Esophagus muscularis mucosa (tissue), 4 donors: Measurements from ENCODE around the gene ZBTB7B. TPM values are rescaled to one million over a fixed set of nuclear protein-coding genes. Genes with fewer than 3 reads are reported as not detected.

Source experiments
- DNase-seq: peaks from one replicate; pipeline ENCODE4 v3.0.0-alpha.2; 2017; ENCODE audit errors: extremely low spot score
- H3K27ac ChIP-seq, 4 donors: fragments of 200-600 bp; sonication (generic); replicated peaks in 1 of 4; 1 replicate in 3 of 4; 2 replicates in 1 of 4; pipeline ENCODE4 v1.5.1; 2016 to 2019; ENCODE audit warnings: mild to moderate bottlenecking in 1 of 4
- H3K27me3 ChIP-seq, 4 donors: fragments of 200-600 bp; sonication (generic); one replicate each; pipeline versions ENCODE4 v1.5.1 to v1.6.0; 2016 to 2019
- H3K36me3 ChIP-seq, 4 donors: fragments of 200-600 bp; sonication (generic); one replicate each; pipeline ENCODE4 v1.5.1; 2016 to 2019
- H3K4me1 ChIP-seq, 4 donors: fragments of 200-600 bp; sonication (generic); one replicate each; pipeline ENCODE4 v1.5.1; 2016 to 2019
- H3K4me3 ChIP-seq, 4 donors: fragments of 200-600 bp; sonication (generic); 1 replicate in 2 of 4; 2 replicates in 2 of 4; pipeline ENCODE4 v1.5.1; 2016 to 2019; ENCODE audit warnings: mild to moderate bottlenecking in 4 of 4, moderate library complexity in 1 of 4
- H3K9me3 ChIP-seq, 4 donors: fragments of 200-600 bp; sonication (generic); 1 replicate in 3 of 4; 2 replicates in 1 of 4; pipeline ENCODE4 v1.5.1; 2016 to 2019
- EP300 ChIP-seq: sonication (generic); formaldehyde crosslinking; IDR thresholded peaks from one replicate; pipeline ENCODE4 v1.6.1; 2017; ENCODE audit warnings: antibody characterized with exemption
- POLR2A ChIP-seq: fragments of 450-650 bp; IDR thresholded peaks from one replicate; pipeline ENCODE4 v1.6.1; 2017; ENCODE audit warnings: antibody characterized with exemption, moderate library complexity, mild to moderate bottlenecking, low read depth
- POLR2AphosphoS5 ChIP-seq, 2 donors: sonication (generic); formaldehyde crosslinking; IDR thresholded peaks; one replicate each; pipeline ENCODE4 v1.6.1; 2017; ENCODE audit warnings: antibody characterized with exemption in 2 of 2
- WGBS: methylation state at CpG from one replicate; pipeline ENCODE4 v1.1.5; 2018; 5-methylcytosine and 5-hydroxymethylcytosine counted together
- intact Hi-C: fragments of 100-400 bp; cut with DNase I; formaldehyde crosslinking; loops from one replicate; pipeline ENCODE4 v1.15.1; 2023
- total RNA-seq, 4 donors: library from RNA; depleted of rRNA; stranded (reverse); fragments of >200 nt; gene quantifications; one replicate each; pipeline versions ENCODE4 v1.1.0 to v1.2.1, GENCODE V29; 2016
- TF ChIP-seq, protein P1 (sequence below), 3 experiments: fragments of 200-600 bp in 2 of 3; fragments of 450-650 bp in 1 of 3; sonication (generic) in 2 of 3; IDR thresholded peaks; one replicate each; pipeline ENCODE4 v1.5.1; 2017 to 2019; ENCODE audit warnings: antibody characterized with exemption in 3 of 3, mild to moderate bottlenecking in 2 of 3, moderate library complexity in 1 of 3

ZBTB7B gene
- total RNA-seq, 4 donors from 2014 or later: 50.0 to 68.9 (median 55.8) TPM

DNA sequence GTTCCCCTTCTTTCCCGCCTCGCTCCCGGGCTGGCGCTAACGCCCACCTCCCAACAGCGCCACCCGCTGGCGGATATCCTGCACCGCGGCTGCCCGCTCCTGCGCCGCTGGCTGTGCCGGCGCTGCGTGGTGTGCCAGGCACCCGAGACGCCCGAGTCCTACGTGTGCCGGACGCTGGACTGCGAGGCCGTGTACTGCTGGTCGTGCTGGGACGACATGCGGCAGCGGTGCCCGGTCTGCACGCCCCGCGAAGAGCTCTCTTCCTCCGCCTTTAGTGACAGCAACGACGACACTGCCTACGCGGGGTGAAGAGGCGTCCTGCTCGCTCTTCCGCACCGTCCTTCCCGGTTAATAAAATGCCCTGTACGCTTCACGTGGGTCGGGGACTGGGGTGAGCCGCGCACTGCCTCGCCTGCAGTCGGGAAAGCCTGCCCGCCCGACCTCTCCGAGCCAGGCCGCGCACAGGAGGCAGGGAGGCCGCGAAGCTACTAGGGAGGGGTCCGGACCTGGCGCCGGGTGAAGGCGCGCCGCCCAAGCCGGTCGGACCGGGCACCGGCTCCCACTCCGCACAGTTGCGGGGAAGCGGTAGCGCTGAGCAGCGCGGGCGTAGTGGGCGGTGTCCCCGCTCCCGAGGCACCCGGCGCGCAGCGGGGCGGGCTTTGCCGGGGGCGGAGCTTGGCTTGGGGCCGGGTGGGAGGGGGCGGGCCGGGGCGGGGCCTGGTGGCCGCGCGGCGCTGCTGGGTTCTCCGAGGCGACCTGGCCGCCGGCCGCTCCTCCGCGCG is 48.1 kb downstream of the ZBTB7B start, which contains the start of gene ADAM15:
TSS of gene ADAM15 (plus strand) at position 757 of the 782 bp plus-strand sequence. CDS start 71 bp downstream, outside the sequence.
- H3K4me1 ChIP-seq: peaks cover 24 to 45% (median 37%) of the 10 kb centered on the region in 4 donors
- H3K27ac ChIP-seq: peak within 1 kb of the TSS; percentile 87 to 93 (median 90)
- TF ChIP-seq POLR2AphosphoS5 (IDR thresholded peaks at IDR 0.05) (peak; percentile 68 to 85), POLR2A (no peak), EP300 (no peak)
- TF ChIP-seq, protein P1, sequence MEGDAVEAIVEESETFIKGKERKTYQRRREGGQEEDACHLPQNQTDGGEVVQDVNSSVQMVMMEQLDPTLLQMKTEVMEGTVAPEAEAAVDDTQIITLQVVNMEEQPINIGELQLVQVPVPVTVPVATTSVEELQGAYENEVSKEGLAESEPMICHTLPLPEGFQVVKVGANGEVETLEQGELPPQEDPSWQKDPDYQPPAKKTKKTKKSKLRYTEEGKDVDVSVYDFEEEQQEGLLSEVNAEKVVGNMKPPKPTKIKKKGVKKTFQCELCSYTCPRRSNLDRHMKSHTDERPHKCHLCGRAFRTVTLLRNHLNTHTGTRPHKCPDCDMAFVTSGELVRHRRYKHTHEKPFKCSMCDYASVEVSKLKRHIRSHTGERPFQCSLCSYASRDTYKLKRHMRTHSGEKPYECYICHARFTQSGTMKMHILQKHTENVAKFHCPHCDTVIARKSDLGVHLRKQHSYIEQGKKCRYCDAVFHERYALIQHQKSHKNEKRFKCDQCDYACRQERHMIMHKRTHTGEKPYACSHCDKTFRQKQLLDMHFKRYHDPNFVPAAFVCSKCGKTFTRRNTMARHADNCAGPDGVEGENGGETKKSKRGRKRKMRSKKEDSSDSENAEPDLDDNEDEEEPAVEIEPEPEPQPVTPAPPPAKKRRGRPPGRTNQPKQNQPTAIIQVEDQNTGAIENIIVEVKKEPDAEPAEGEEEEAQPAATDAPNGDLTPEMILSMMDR (IDR thresholded peaks at IDR 0.05): peak in 2 of 3 experiments; percentile 83 to 84
- DNase-seq: no peak
- WGBS: no CpG with 5 or more reads among the region's 99 CpGs
- peak within 1 kb of the TSS; percentile 74 to 83 (median 76) for H3K4me3 ChIP-seq
- H3K27me3 ChIP-seq: no peaks in the 10 kb centered on the region
- H3K36me3 ChIP-seq: peaks cover 14 to 26% (median 23%) of the 10 kb centered on the region in 4 donors
- intact Hi-C loops: no loop called here
- H3K9me3 ChIP-seq: no peaks in the 10 kb centered on the region

DNA sequence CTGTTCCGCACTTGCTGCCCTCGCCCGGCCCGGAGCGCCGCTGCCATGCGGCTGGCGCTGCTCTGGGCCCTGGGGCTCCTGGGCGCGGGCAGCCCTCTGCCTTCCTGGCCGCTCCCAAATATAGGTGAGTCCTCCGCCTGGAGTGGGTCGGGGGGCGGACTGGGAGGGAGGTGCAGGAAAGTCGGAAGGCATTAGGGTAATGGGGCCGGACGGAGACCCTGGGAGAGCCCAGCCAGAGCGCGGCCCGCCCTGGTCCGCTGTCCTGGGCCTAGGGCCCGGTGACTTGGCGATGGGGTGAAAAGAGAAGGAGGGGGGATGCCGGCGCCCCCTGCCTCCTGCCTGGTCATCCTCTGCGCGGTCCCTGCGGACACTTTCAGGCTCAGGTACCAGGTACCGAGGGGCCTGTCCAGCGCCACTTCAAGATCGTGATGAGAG is 48.8 kb downstream of the ZBTB7B start:
- TF ChIP-seq EP300 (no peak), POLR2A (no peak), POLR2AphosphoS5 (IDR thresholded peaks at IDR 0.05) (no peak)
- TF ChIP-seq, protein P1 (IDR thresholded peaks at IDR 0.05): no peak
- H3K4me3 ChIP-seq: peak overlapping the region; percentile 74 to 83 (median 76)
- no CpG with 5 or more reads among the region's 31 CpGs for WGBS
- H3K4me1 ChIP-seq: peaks cover 24 to 45% (median 37%) of the 10 kb centered on the region in 4 donors
- H3K27me3 ChIP-seq: no peaks in the 10 kb centered on the region
- peaks cover 20 to 32% (median 29%) of the 10 kb centered on the region in 4 donors for H3K36me3 ChIP-seq
- H3K9me3 ChIP-seq: no peaks in the 10 kb centered on the region
- H3K27ac ChIP-seq: peak overlapping the region; percentile 87 to 93 (median 90)
- intact Hi-C loops: no loop called here
- DNase-seq: no peak

DNA sequence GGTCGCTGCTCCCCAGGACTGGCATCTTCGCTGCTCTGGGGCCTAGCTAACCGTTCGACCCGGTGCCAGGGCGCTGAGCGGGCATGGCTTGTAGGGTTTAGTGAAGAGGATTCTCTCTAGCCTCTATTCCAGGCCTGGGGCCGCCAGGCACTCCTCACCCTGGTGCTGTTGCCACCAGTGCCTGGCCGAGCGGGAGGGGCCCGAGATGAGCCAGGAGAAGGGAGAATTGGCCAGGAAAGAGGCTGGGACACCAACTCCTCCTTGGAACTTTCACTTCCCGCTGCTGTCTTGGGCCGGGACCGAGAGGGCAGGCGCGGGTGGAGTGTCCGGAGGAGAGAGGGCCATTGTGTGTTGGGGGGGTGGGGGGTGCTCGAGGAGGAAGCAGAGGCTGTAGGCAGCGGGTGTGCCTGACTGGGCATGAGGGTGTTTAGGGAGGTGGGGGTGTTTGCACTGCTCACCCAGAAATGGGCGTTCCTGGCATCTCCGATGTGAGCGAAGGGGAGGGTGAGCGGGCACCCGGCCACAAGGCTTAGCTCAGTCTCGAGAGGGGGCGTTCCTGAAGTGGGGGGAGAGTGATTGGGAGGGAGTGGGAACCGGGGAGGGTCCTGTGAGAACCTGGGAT is 49.3 kb downstream of the ZBTB7B start:
- peak; percentile 22 to 62 for TF ChIP-seq POLR2AphosphoS5 (IDR thresholded peaks at IDR 0.05)
- no peak for TF ChIP-seq EP300
- Histone ChIP-seq H3K27ac (peak overlapping the region; percentile 87 to 93 (median 90)), H3K4me1 (peaks cover 24 to 45% (median 37%) of the 10 kb centered on the region in 4 donors), H3K27me3 (no peaks in the 10 kb centered on the region), H3K4me3 (peak overlapping the region; percentile 74 to 83 (median 76)), H3K36me3 (peaks cover 24 to 37% (median 34%) of the 10 kb centered on the region in 4 donors), H3K9me3 (no peaks in the 10 kb centered on the region)
- 1% methylated on average over 19 of the region's 27 CpGs for WGBS
- no peak for DNase-seq
- intact Hi-C loops: no loop called here

DNA sequence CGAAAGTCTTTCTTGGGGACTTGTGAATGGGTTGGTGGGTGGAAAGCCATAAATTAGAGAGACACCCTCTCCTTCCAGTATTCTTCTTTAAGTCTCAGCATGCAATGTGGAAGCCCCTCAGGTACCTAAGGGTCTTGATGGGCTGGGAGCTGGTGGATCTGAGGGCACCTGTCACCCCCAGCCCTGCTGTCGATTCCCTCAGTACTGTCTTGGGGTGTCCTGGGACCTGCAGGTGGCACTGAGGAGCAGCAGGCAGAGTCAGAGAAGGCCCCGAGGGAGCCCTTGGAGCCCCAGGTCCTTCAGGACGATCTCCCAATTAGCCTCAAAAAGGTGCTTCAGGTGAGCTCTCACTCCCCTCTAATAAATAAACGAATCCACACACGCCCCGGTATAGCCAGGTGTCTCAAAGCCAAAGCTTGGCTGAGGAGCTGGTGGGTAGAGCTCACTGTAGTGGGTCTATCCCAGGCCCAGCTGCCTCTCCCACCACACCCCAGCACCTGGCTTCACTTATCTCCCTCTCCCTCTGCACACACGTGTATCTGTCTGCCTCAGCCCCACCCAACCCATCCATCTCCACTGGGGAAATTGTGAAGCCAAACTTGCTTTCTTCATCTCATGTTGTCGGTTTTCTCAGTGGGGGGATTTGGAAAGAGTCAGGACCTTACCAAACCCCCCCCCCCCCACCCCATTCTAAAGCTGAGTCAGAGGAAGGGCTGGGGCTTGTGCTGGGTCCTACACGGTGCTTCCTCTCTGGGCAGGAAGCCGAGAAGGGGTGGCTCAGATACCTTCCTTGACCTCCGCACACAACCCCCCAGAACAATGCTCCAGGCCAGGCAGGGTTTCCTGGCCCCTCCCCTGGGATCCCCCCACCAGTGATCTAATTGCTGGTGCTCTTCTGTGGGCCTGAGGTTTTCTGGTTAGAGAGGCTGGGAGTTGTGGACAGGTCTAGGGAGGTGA is 50.1 kb downstream of the ZBTB7B start:
- Histone ChIP-seq H3K36me3 (peaks cover 32 to 46% (median 42%) of the 10 kb centered on the region in 4 donors), H3K4me1 (peaks cover 24 to 45% (median 37%) of the 10 kb centered on the region in 4 donors), H3K9me3 (no peaks in the 10 kb centered on the region), H3K27me3 (no peaks in the 10 kb centered on the region), H3K27ac (peak overlapping the region; percentile 87 to 93 (median 90)), H3K4me3 (peak overlapping the region; percentile 74 to 83 (median 76))
- WGBS: 48% methylated on average over 12 of the region's 12 CpGs
- TF ChIP-seq POLR2AphosphoS5 (IDR thresholded peaks at IDR 0.05) (peak in 1 of 2 donors; percentile 9), POLR2A (no peak)
- TF ChIP-seq, protein P1 (IDR thresholded peaks at IDR 0.05): peak in 2 of 3 experiments; percentile 7 to 22
- no peak for DNase-seq
- intact Hi-C loops: no loop called here
